HCT116 (cell line): Measurements from ENCODE around the gene RHOBTB1. TPM values are rescaled to one million over a fixed set of nuclear protein-coding genes. Genes with fewer than 3 reads are reported as not detected.

Source experiments
- ATAC-seq: fragments of 200-7000 bp; cut with Tn5 transposase; 2 replicates; pipeline ENCODE4 v1.9.1; 2020; ENCODE audit warnings: mild to moderate bottlenecking, moderate library complexity
- BruUV-seq: library from RNA; stranded (reverse); fragments of 400-500 nt; replicated peaks from 2 replicates; lab custom pipeline; 2021; lab: Mats Ljungman, UMichigan
- CTCF ChIA-PET: fragments of 300-600 bp; sonication (Branson Sonifier 250); formaldehyde crosslinking; loops from one replicate; lab custom pipeline; 2021; ENCODE audit warnings: antibody characterized with exemption; lab: Charles Lee
- POLR2A ChIA-PET: fragments of 300-600, 350-600 bp; sonication (Branson Sonifier 250); formaldehyde crosslinking; loops from one replicate; lab custom pipeline; 2021; ENCODE audit warnings: antibody characterized with exemption; lab: Charles Lee
- RAD21 ChIA-PET, 2 experiments: fragments of 300-600 bp; sonication (Branson Sonifier 250); formaldehyde crosslinking; loops; one replicate each; lab custom pipeline; 2023; ENCODE audit warnings: low total read pairs in 2 of 2; ENCODE audit not compliant: uncharacterized antibody in 2 of 2, unreplicated experiment in 2 of 2, low non-redundant PET in 1 of 2; lab: Charles Lee
- DNase-seq: peaks from one replicate; pipeline ENCODE4 v3.0.0-alpha.2; 2010; ENCODE audit warnings: low read depth, low spot score
- H2AFZ ChIP-seq: fragments of 200-600 bp; shearing (Covaris generic), sonication (generic); 2 replicates; pipeline ENCODE4 v1.6.1; 2017; ENCODE audit warnings: low read depth, mixed run types, mixed read lengths, antibody characterized with exemption, low read length; ENCODE audit not compliant: poor library complexity, severe bottlenecking
- H3K27ac ChIP-seq: 2 replicates; pipeline ENCODE4 v1.5.1; 2012; ENCODE audit warnings: low read depth, low read length
- H3K27me3 ChIP-seq: fragments of 200-600 bp; sonication (generic); 2 replicates; pipeline ENCODE4 v1.6.1; 2016; ENCODE audit warnings: mixed run types, low read length, mixed read lengths; ENCODE audit not compliant: insufficient read depth
- H3K36me3 ChIP-seq, 2 experiments: fragments of 200-500 bp in 1 of 2; fragments of 200-600 bp in 1 of 2; sonication (Bioruptor generic) in 1 of 2; sonication (generic) in 1 of 2; 2 replicates each; pipeline versions ENCODE4 v1.5.1 to v1.6.1; 2014 to 2016; ENCODE audit warnings: low read length in 2 of 2, inconsistent platforms in 1 of 2, mixed read lengths in 1 of 2, mixed run types in 1 of 2; ENCODE audit not compliant: insufficient read depth in 2 of 2, control insufficient read depth in 1 of 2
- H3K4me1 ChIP-seq, 2 experiments: fragments of 200-600 bp in 1 of 2; sonication (generic) in 1 of 2; 2 replicates each; pipeline versions ENCODE4 v1.5.1 to v1.6.1; 2012 to 2017; ENCODE audit warnings: low read length in 2 of 2, inconsistent platforms in 1 of 2, mild to moderate bottlenecking in 1 of 2, mixed read lengths in 1 of 2, mixed run types in 1 of 2, moderate library complexity in 1 of 2; ENCODE audit not compliant: insufficient read depth in 2 of 2, control insufficient read depth in 1 of 2
- H3K4me2 ChIP-seq: fragments of 200-600 bp; sonication (generic); 2 replicates; pipeline ENCODE4 v1.6.1; 2017; ENCODE audit warnings: mixed run types, low read length, mixed read lengths
- H3K4me3 ChIP-seq, 2 experiments: fragments of 200-600 bp in 1 of 2; sonication (generic) in 1 of 2; replicated peaks in 1 of 2; 2 replicates each; pipeline ENCODE4 v1.5.1; 2011 to 2016; ENCODE audit warnings: low read length in 2 of 2, control low read depth in 1 of 2, low read depth in 1 of 2, mild to moderate bottlenecking in 1 of 2, mixed read lengths in 1 of 2, mixed run types in 1 of 2
- H3K79me2 ChIP-seq: fragments of 200-600 bp; sonication (generic); 2 replicates; pipeline ENCODE4 v1.6.1; 2017; ENCODE audit warnings: mild to moderate bottlenecking, mixed run types, low read length, moderate library complexity, mixed read lengths; ENCODE audit not compliant: insufficient read depth
- H3K9ac ChIP-seq: fragments of 200-600 bp; sonication (generic); 2 replicates; pipeline ENCODE4 v1.6.1; 2016; ENCODE audit warnings: low read length, mixed read lengths
- H3K9me2 ChIP-seq: fragments of 200-600 bp; sonication (generic), shearing (Covaris generic); 2 replicates; pipeline ENCODE4 v1.6.1; 2017; ENCODE audit warnings: mixed run types, mild to moderate bottlenecking, moderate library complexity; ENCODE audit not compliant: insufficient read depth
- H3K9me3 ChIP-seq, 2 experiments: fragments of 200-500 bp in 1 of 2; fragments of 200-600 bp in 1 of 2; sonication (Bioruptor generic) in 1 of 2; sonication (generic) in 1 of 2; 2 replicates each; pipeline ENCODE4 v1.6.1; 2014 to 2017; ENCODE audit warnings: low read length in 2 of 2, mixed read lengths in 2 of 2, inconsistent platforms in 1 of 2, low read depth in 1 of 2, mild to moderate bottlenecking in 1 of 2, mixed run types in 1 of 2, moderate library complexity in 1 of 2; ENCODE audit not compliant: control insufficient read depth in 1 of 2, insufficient read depth in 1 of 2
- H4K20me1 ChIP-seq: fragments of 200-600 bp; sonication (generic), shearing (Covaris generic); 2 replicates; pipeline ENCODE4 v1.6.1; 2017; ENCODE audit warnings: mixed run types, mild to moderate bottlenecking, moderate library complexity; ENCODE audit not compliant: insufficient read depth
- CBX3 ChIP-seq: IDR thresholded peaks from 2 replicates; pipeline ENCODE4 v1.6.1; 2012; ENCODE audit warnings: low read depth
- EGR1 ChIP-seq: IDR thresholded peaks from 2 replicates; pipeline ENCODE4 v1.6.1; 2012; ENCODE audit warnings: low read depth
- ELF1 ChIP-seq: IDR thresholded peaks from 2 replicates; pipeline ENCODE4 v1.6.1; 2012; ENCODE audit warnings: low read depth, borderline replicate concordance
- EZH2phosphoT487 ChIP-seq: fragments of 200-600 bp; IDR thresholded peaks from 2 replicates; pipeline ENCODE4 v1.6.1; 2018; ENCODE audit warnings: antibody characterized with exemption, borderline replicate concordance
- POLR2A ChIP-seq: IDR thresholded peaks from 2 replicates; pipeline ENCODE4 v1.7.0; 2011; ENCODE audit warnings: borderline replicate concordance; ENCODE audit not compliant: insufficient read depth, insufficient read length; ENCODE audit errors: extremely low read depth
- REST ChIP-seq: IDR thresholded peaks from 2 replicates; pipeline ENCODE4 v1.6.1; 2012; ENCODE audit warnings: low read depth
- SP1 ChIP-seq: IDR thresholded peaks from 2 replicates; pipeline ENCODE4 v1.6.1; 2012; ENCODE audit warnings: low read depth
- SRF ChIP-seq: IDR thresholded peaks from 2 replicates; pipeline ENCODE4 v1.6.1; 2012; ENCODE audit warnings: low read depth
- TCF7L2 ChIP-seq: IDR thresholded peaks from 2 replicates; pipeline ENCODE4 v1.7.0; 2011; ENCODE audit warnings: borderline replicate concordance, inconsistent platforms; ENCODE audit not compliant: insufficient read depth, insufficient read length; ENCODE audit errors: extremely low read depth
- YY1 ChIP-seq: IDR thresholded peaks from 2 replicates; pipeline ENCODE4 v1.6.1; 2011; ENCODE audit warnings: low read length, low read depth, moderate library complexity, mild to moderate bottlenecking; ENCODE audit not compliant: insufficient replicate concordance; ENCODE audit errors: extremely low read depth
- ZFX ChIP-seq: fragments of 450-650 bp; IDR thresholded peaks from 2 replicates; pipeline ENCODE4 v1.6.1; 2017
- intact Hi-C: fragments of 100-400 bp; cut with micrococcal nuclease; formaldehyde crosslinking; loops from 2 replicates; pipeline ENCODE4 v1.10.0; 2022
- total RNA-seq: library from RNA; stranded (reverse); gene quantifications from one replicate; pipeline ENCODE4 v1.2.1, GENCODE V29; 2021; ENCODE audit not compliant: unreplicated experiment

Gene RHOBTB1
- total RNA-seq, 1 experiment from 2014 or later, result 1.6 TPM

- no peak for ATAC-seq
- H2AFZ ChIP-seq, result no peak overlapping the region
- H3K79me2 ChIP-seq, result no peaks in the 10 kb centered on the region
- H3K36me3 ChIP-seq, result no peaks in the 10 kb centered on the region
- no peaks in the 10 kb centered on the region for H3K4me1 ChIP-seq
- ChIA-PET RAD21 (no interaction called here), CTCF (no interaction called here), POLR2A (no interaction called here)
- H3K9me3 ChIP-seq, result no peaks in the 10 kb centered on the region
- no peaks in the 10 kb centered on the region for H3K27me3 ChIP-seq
- no peak overlapping the region for H3K9ac ChIP-seq
- TF ChIP-seq CBX3, result no peak
- TF ChIP-seq ELF1, result no peak
- TF ChIP-seq EGR1, result no peak
- no peak for TF ChIP-seq ZFX
- TF ChIP-seq EZH2phosphoT487, result no peak
- TF ChIP-seq YY1, result no peak
- TF ChIP-seq POLR2A, result no peak
- no peak for TF ChIP-seq TCF7L2
- no peak for TF ChIP-seq REST
- no peak for TF ChIP-seq SP1
- no peak for TF ChIP-seq SRF
- no peak overlapping the region for H3K4me3 ChIP-seq
- no peak for DNase-seq
- no peaks in the 10 kb centered on the region for H3K9me2 ChIP-seq
- intact Hi-C loops, result no loop called here
- H3K4me2 ChIP-seq, result no peak overlapping the region
- no peak overlapping the region for H3K27ac ChIP-seq
- no peaks in the 10 kb centered on the region for H4K20me1 ChIP-seq
- BruUV-seq, result no TSS peak
Measured at GRCh38 chr10:60955316-60955715, 11.3 kb upstream of the RHOBTB1 start.
